RCC 7860 (cell line): ENCODE results near the gene ATXN1L.
"Not testable (repeated sequence)": the region's sequence is repeated elsewhere in the genome, so short reads cannot be mapped to it uniquely, and the experiment has no call there.

Source experiments
- DNase-seq: peaks from one replicate; pipeline ENCODE4 v3.0.0-alpha.2; 2015; ENCODE audit warnings: low spot score
- FAIRE-seq: peaks from 2 replicates; lab custom pipeline; 2012; peaks lifted over from hg19 to GRCh38; lab: Jason Lieb, UNC

Gene ATXN1L

DNA sequence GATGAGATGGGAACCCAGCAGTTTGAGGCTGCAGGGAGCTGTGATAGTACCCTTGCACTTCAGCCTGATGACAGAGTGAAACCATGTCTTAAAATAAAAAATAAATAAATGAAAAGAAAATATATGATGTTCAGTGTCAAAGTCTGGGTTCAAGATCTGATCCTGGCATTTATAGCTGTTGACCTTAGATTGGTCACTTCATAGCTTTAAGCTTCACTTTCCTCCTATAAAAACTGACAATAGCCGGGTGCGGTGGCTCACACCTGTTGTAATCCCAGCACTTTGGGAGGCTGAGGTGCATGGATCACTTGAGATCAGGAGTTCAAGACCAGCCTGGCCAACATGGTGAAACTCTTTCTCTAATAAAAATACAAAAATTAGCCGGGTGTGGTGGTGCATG, 43.4 kb downstream of the ATXN1L start:
- DNase-seq = no peak
- no peak for FAIRE-seq

- FAIRE-seq (no peak), DNase-seq (no peak)
These were observed 48.1 kb downstream of the ATXN1L start for GRCh38 chr16:71893888-71894228.

- DNase-seq (no peak), FAIRE-seq (no peak)
These were observed 48.6 kb downstream of the ATXN1L start for GRCh38 chr16:71894229-71894920.

DNA sequence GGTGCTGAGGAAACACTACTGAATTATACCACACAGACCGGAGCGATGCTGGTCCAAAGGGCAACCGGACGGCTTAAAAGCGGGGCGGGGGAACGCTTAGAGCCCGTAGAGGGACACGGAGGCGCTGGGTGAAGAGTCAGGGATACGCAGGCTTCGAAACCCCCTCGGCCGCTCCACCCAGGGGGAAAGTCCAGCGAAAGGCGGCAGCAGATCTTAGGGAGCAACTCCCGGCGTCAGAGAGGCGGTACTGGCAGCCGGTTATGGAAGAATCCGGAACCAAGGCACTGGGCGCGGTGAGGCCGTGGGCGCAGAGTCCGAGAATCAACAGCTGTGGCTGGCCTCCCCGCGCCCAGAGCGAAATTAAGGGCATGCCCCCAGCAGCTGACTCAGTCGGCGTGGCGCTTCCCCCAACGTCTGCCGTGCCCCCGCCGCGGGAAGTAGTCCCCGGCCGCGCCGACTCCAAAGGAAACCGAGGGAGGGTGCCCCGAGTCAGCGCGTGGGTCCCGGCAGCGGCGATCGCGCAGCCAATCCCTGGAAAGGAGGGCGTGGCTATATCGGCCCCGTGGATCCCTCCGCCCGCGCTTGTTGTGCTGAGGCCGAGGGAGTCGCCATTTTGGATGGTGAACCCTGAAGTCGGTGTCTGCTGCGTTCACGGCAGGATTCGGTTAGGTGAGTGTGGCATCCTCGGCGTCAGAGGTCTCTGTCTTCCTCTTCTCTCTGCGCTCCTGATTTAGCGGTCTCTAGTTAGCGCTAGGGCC, 49.3 kb downstream of the ATXN1L start, which contains the start of gene IST1:
Gene IST1 (plus strand): TSS at position 611 of the 758 bp plus-strand sequence. CDS start 20,110 bp downstream, outside the sequence.
- FAIRE-seq (peak; percentile 75), DNase-seq (peak; percentile 91)

- DNase-seq = no peak
- no peak for FAIRE-seq
These were observed 50.0 kb downstream of the ATXN1L start for GRCh38 chr16:71895679-71896365.

DNA sequence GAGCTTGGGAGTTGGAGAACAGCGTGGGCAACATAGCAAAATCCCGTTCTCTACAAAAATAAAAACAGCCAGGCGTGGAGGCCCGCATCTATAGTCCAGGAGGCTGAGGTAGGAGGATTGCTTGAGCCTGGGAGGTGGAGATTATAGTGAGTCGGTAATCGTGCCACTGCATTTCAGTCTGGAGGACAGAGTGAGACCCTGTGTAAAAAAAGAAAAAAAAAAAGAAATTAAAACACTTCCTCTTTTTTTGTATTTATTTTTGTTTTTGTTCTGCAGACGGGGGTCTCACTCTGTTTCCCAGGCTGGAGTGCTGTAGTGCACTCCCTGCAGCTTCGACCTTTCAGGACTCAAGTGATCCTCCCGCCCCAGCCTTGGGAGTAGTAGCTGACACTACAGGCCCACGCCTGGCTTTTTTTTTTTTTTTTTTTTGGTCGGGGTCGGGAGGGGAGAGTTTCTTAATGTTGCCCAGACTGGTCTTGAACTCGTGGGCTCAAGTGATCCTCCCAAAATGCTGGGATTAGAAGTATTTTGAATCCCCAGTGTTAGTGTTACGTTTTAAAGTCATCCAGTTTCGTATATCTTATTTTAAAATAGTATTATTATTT, 51.1 kb downstream of the ATXN1L start:
- DNase-seq = no peak
- no peak for FAIRE-seq

DNA sequence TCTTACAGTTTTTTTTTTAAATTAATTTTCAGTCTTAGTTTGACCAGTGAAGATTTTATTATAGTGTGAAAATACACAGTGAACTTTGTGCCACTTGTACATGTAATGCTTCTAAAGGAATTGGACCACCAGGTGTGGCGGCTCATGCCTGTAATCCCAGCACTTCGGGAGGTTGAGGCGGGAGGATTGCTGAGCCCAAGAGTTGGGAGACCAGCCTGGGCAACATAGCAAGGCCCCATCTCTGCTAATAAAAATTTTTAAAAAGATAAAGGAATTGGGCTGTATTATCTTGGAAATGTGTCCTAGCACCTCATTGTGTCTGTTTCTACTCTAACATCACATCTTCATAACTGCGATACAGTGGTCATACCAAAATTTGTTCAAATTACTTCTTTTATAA, 53.4 kb downstream of the ATXN1L start:
- no peak for FAIRE-seq

DNA sequence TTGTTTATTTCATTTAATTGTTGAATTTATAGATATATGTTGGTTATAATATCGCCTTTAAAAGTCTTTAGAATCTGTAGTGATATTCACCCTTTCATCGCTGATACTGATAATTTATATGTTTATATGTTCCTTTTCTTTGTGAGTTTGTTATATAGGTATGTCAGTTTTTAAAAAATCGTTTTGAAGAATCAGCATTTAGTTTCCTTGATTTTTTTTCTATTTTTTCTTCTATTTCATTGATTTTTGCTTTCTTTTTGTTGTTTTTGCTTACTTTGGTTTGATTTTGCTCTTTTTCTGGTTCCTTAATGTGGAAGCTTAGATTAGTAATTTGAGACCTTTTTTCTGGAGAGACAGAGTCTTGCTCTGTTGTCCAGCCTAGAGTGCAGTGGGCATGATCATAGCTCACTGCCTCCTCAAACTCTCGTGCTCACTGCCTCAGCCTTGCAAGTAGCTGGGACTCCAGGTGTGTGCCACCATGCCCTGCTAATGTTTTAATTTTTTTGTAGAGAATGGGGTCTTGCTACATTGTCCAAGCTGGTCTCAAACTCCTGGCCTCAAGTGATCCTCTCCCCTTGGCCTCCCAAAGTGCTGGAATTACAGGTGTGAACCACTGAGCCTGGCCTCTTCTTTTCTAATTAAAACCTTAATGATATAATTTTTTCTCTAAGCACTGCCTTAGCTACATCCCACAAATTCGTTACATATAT, 57.0 kb downstream of the ATXN1L start:
- DNase-seq (no peak), FAIRE-seq (no peak)

More for the DNA sequence above, 53.4 kb downstream of the ATXN1L start:
- DNase-seq = no peak

DNA sequence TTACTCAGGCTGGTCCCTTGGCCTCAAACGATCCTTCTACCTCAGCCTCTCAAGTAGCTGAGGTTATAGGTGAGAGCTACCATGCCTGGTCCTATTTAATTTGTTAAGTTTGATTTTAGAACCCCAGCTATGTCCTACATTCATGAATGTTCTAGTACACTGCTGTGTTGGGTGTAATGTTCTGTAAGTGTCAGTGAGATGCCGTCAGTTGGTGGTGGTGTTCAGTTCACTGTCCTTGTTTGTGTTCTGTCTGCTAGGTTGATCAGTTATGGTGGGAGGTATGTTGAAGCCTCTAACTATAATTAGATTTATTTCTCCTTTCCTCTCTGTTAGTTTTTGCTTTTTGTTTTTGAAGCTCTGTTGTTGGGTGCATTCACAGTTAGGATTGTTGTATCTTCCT, 57.8 kb downstream of the ATXN1L start:
- no peak for DNase-seq
- FAIRE-seq = no peak

DNA sequence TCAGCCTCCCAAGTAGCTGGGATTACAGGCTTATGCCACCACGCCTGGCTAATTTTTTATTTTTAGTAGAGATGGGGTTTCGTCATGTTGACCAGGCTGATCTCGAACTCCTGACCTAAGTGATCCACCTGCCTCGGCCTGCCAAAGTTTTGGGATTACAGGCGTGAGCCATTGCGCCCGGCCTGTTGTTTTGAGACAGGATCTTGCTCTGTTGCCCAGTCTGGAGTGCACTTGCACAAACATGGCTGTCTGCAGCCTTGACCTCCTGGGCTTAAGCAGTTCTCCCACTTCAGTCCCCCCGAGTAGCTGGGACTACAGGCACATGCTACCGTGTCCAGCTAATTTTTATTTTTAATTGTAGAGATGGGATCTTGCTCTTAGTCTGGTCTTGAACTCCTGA, 58.5 kb downstream of the ATXN1L start:
- FAIRE-seq = no peak

GRCh38 chr16:71905765-71906164, 60.0 kb downstream of the ATXN1L start:
- FAIRE-seq = not testable (repeated sequence)

More for the DNA sequence above, 58.5 kb downstream of the ATXN1L start:
- no peak for DNase-seq

More at GRCh38 chr16:71905765-71906164, 60.0 kb downstream of the ATXN1L start:
- not testable (repeated sequence) for DNase-seq
